Measurements from ENCODE around the gene KRTAP4-2.
"Not testable (repeated sequence)": the region's sequence is repeated elsewhere in the genome, so short reads cannot be mapped to it uniquely, and the experiment has no call there.

KRTAP4-2 gene

DNA sequence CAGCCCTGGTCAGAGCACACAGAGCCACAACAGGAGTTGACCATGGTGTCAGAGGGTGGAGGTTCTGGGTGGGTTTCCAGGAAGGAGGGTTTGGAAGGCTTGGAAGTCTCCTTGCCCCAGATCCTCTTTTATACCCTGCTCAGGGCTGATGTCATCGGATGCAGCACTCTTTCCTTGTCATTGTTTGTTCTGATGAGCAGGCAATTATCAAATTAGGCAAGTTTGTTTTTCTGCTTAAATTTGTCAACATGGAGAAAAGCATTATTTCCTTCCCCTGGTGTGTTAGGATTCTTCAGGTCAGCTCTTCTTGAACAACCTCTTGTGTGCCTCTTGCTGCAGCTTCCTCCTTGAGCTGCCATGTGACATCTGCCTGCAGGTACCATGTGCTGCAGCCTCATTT is 17.4 kb downstream of the KRTAP4-2 start, which contains the start of gene KRTAP4-4:
TSS of gene KRTAP4-4 (minus strand) at position 101 of the 400 bp plus-strand sequence. CDS start at position 44, 57 bp downstream.
- no peak for DNase-seq

GRCh38 chr17:41160190-41160589 is 17.8 kb downstream of the KRTAP4-2 start:
- DNase-seq = not testable (repeated sequence)

DNA sequence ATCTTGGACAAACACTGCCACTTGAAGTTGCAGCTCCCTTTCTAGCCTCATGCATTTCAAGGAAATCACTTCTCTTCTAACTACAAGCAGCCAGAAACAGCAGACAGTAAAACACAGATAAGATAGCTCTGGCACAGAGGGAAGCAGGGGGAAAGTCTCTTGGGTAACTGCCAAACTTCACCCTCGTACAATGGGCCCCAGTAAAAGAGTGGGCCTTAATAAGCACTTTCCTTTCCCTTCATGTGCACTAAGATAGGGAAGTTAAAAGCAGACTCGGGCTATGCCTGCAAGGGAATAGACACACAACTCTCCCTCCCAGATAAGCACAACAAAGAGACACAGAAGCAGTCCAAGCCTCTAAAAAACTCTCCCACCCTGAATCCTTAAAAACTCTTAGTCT is 24.2 kb downstream of the KRTAP4-2 start:
- no peak for DNase-seq

DNA sequence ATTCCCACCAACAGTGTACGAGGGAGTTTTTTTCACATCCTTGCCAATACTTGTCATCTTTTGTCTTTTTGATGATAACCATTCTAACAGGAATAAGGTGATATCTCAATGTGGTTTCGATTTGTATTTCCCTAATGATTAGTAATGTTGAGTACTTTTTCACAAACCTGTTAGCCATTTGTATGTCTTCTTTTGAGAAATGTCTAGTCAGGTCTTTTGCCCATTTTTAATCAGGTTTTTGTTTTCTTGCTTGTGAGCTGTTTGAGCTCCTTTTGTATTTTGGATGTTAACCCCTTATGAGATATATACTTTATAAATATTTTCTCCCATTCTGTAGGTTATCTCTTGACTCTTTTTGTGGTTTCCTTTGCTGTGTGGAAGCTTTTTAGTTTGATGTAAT is 26.5 kb downstream of the KRTAP4-2 start:
- no peak for DNase-seq

- DNase-seq = no peak
These were observed 28.0 kb downstream of the KRTAP4-2 start for GRCh38 chr17:41150026-41150425.

- no peak for DNase-seq
These were observed 28.4 kb downstream of the KRTAP4-2 start, which contains the start of gene KRTAP4-5 for GRCh38 chr17:41149652-41149985. KRTAP4-5 (minus strand) TSS chr17:41149825; CDS start chr17:41149767, 58 bp downstream.

DNA sequence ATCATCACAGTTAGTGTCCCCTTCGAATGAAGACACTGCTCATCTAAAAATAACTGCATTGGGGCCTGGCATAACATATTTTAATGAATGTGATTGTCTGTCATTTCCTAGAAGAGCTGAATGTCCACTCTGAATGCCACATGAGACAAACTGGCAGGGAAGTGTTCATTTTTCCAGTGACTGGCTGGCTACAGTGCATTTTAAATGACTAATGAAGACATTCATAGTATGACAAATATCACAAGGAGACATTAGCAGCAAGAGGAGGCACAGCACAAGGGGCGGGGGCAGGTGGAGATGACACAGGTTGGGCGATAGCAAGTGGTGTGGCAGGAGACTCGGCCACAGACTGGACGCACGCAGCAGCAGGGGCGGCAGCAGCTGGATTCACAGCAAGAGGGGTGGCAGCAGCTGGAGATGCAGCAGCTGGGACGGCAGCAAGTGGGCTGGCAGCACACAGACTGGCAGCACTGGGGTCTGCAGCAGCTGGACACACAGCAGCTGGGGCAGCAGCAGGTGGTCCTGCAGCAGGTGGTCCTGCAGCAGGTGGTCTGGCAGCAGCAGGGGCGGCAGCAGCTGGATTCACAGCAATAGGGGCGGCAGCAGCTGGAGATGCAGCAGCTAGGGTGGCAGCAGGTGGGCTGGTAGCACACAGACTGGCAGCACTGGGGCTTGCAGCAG is 28.9 kb downstream of the KRTAP4-2 start:
- DNase-seq = not testable (repeated sequence)

DNA sequence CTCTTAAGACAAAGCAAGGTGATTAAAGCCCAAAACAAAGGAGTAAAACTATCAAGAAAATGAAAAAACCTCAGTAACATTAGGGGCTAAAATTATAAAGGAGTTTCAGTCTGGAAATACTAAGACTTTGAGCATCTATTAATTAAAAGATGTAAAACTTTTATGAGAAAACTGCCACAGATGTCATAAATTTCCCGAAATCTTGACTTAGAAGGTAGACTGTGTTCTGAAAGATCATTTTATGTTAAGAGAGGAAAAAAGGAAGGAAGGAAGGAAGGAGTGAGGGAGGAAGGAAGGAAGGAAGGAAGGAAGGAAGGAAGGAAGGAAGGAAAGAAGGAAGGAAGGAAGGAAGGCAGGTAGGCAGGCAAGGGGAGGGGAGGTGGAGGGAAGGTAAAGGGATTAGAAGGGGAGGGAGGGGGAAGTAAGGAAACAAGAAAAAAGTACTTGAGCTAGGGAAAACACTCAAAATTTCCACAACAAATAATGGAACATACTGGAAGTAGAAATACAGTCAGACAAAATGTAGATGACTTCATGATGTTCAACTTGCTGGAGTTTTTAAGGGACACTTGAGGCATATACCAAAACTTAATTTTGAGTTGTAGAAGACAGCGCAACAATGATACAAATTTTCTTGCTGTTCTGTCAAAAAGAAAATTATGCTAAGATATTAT is 30.4 kb downstream of the KRTAP4-2 start:
- no peak for DNase-seq

DNA sequence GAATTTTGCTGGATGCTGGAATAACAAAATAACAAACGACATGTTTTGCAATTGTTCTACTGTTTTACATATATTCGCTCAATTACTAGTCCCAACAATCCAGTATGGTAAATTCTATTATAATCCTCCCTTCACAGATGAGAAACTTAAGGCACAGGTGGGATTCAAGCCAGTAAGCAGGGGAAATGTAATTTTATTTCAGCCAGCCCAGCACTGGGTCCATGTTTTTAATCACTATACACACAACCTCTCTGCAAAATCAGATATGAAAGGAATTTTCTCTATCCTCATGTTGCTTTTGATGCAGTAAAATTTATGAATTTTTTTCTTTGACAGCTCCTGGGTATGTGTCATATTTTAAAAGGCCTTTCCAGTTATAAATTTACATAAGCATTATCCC is 32.8 kb downstream of the KRTAP4-2 start:
- DNase-seq = no peak

DNA sequence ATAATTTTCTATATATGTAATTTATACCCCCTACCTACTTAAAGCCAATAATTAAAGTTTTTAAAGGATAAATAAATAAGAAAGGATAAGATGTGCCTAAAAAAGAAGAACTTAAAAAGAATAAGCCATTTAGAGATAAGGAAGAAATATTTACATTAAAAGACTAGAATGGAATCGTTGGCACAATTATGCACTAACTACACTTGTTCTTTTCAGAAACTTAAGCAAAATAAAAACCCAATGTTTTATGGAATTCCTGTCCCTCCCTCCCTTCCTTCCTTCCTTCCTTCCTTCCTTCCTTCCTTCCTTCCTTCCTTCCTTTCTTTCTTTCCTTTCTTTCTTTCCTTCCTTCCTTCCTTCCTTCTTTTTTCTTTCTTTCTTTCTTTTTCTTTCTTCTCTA is 33.2 kb downstream of the KRTAP4-2 start:
- DNase-seq = no peak

- DNase-seq = no peak
These were observed 36.7 kb downstream of the KRTAP4-2 start for GRCh38 chr17:41141361-41141760.

- no peak for DNase-seq
These were observed 37.5 kb downstream of the KRTAP4-2 start, which contains the start of gene KRTAP4-6 for GRCh38 chr17:41140360-41141131. KRTAP4-6 (minus strand) TSS chr17:41140544; CDS start chr17:41140487, 57 bp downstream.

DNA sequence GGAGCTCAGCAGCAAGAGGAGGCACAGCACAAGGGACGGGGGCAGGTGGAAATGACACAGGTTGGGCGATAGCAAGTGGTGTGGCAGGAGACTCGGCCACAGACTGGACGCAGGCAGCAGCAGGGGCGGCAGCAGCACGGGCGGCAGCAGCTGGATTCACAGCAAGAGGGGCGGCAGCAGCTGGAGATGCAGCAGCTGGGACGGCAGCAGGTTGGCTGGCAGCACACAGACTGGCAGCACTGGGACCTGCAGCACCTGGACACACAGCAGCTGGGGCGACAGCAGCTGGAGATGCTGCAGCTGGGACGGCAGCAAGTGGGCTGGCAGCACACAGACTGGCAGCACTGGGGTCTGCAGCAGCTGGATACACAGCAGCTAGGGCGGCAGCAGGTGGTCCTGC is 38.2 kb downstream of the KRTAP4-2 start:
- not testable (repeated sequence) for DNase-seq

DNA sequence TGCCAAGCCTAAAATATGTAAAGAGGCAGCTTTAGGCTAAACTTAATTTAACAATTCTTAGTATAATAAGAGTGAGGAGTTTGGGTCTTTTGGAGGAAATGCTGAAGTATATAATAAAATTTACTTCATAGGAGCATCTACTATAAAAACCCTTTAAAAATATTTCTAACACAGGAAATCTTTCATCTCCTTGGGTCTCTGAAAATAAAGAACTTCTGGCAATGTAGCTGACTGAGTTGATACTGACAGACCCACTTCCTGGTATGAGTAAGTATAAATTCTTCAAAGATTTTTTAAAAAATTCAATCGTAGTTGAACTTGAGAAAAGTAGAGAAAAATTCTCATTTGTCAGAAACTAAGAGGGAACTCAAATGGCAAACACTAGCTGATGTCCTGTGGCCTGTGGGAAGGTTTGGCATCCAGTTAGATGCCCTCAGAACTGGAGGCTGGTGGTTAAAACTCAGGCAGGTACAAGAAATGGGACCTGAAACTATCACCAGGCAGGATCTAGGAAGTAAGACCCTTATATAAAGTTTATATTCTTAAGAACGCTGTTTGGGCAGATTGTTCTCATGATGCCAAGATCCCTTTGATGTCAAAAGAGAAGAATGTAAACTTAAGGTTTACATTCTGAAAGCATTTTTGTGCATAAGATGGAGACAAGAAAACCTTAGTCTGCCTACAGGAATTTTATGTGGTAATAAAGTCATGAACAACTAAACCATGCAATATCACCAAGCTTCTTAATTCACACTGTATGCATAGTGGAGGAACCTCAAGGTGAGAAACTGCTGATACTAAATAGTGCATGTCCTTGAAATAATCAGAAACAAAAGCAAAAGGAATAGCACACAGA is 43.9 kb downstream of the KRTAP4-2 start:
- no peak for DNase-seq

GRCh38 chr17:41131979-41132378 is 46.0 kb downstream of the KRTAP4-2 start:
- DNase-seq = no peak

Data from DMS153 (cell line).